ENCODE measurements around the gene RRP36. TPM values are rescaled to one million over a fixed set of nuclear protein-coding genes. Genes with fewer than 3 reads are reported as not detected.

Gene RRP36
- total and polyA plus RNA-seq, 9 of the 15 experiments (the other 6 are each of a cell fraction or from before 2014, with no cell fraction given), result 27.6 to 150 (median 114) TPM

DNA sequence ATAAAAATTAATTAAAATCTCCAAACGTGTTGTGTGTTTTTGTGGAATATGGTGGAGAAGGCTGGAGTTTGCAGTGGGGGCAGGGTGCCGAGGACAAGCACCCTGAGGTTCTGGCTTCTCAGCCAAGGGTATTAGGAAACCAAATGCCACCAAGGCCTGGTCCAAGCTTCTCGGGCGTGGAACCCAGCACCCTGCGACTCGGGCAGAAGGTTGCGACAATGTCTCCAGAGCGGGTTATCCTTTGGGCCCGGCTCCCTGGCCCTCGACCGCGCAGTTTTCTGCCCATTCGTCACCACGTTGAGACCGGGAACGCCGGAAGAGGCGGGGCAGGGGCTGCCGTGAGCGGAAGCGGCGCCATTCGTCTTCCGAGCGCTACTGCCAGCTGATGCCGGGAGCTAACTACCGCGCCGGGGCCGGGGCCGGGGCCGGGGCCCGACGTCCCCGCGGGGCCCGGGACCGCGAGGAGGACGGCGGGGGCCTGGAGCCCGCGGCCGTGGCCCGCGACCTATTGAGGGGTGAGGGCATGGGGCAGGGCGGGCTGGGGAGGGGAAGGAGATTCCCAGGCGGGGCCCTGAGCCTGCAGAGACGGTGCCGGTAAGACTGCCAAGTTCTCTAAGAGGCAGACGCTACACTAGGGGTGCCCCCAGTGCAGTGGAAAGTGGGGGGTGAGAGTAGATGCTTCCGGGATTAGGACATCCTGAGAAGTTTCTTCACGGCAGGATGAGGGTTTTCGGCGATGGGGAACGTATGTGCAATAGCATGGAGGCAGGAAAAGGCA is at the start of gene RRP36 (continued):
- TF ChIP-seq COPS2 (conservative IDR thresholded peaks at IDR 0.05), result no peak
- no peak for TF ChIP-seq BCOR (IDR thresholded peaks at IDR 0.05)
- TF ChIP-seq, protein P1, sequence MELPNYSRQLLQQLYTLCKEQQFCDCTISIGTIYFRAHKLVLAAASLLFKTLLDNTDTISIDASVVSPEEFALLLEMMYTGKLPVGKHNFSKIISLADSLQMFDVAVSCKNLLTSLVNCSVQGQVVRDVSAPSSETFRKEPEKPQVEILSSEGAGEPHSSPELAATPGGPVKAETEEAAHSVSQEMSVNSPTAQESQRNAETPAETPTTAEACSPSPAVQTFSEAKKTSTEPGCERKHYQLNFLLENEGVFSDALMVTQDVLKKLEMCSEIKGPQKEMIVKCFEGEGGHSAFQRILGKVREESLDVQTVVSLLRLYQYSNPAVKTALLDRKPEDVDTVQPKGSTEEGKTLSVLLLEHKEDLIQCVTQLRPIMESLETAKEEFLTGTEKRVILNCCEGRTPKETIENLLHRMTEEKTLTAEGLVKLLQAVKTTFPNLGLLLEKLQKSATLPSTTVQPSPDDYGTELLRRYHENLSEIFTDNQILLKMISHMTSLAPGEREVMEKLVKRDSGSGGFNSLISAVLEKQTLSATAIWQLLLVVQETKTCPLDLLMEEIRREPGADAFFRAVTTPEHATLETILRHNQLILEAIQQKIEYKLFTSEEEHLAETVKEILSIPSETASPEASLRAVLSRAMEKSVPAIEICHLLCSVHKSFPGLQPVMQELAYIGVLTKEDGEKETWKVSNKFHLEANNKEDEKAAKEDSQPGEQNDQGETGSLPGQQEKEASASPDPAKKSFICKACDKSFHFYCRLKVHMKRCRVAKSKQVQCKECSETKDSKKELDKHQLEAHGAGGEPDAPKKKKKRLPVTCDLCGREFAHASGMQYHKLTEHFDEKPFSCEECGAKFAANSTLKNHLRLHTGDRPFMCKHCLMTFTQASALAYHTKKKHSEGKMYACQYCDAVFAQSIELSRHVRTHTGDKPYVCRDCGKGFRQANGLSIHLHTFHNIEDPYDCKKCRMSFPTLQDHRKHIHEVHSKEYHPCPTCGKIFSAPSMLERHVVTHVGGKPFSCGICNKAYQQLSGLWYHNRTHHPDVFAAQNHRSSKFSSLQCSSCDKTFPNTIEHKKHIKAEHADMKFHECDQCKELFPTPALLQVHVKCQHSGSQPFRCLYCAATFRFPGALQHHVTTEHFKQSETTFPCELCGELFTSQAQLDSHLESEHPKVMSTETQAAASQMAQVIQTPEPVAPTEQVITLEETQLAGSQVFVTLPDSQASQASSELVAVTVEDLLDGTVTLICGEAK (IDR thresholded peaks at IDR 0.05), result peak; percentile 89
- TF ChIP-seq, protein P1 (CRISPR knock-in tag; IDR thresholded peaks at IDR 0.05), result no peak
- TF ChIP-seq RHOXF2B (CRISPR knock-in tag; conservative IDR thresholded peaks at IDR 0.05), result peak; percentile 84; the same call in 1 of the 2 replicates
- TF ChIP-seq ZNF695 (CRISPR knock-in tag; IDR thresholded peaks at IDR 0.05), result no peak
- TF ChIP-seq ZNF561 (CRISPR knock-in tag; conservative IDR thresholded peaks at IDR 0.05), result no peak
- peak; percentile 80 for TF ChIP-seq SUPT5H (IDR thresholded peaks at IDR 0.05)
- no peak for TF ChIP-seq ZNF766 (CRISPR knock-in tag; conservative IDR thresholded peaks at IDR 0.05)
- TF ChIP-seq, protein P2, sequence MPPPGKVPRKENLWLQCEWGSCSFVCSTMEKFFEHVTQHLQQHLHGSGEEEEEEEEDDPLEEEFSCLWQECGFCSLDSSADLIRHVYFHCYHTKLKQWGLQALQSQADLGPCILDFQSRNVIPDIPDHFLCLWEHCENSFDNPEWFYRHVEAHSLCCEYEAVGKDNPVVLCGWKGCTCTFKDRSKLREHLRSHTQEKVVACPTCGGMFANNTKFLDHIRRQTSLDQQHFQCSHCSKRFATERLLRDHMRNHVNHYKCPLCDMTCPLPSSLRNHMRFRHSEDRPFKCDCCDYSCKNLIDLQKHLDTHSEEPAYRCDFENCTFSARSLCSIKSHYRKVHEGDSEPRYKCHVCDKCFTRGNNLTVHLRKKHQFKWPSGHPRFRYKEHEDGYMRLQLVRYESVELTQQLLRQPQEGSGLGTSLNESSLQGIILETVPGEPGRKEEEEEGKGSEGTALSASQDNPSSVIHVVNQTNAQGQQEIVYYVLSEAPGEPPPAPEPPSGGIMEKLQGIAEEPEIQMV (tag; conservative IDR thresholded peaks at IDR 0.05; ENCODE audit: low read depth), result no peak
- no peak for TF ChIP-seq CSDE1 (IDR thresholded peaks at IDR 0.05)
- TF ChIP-seq CEBPG (CRISPR knock-in tag; IDR thresholded peaks at IDR 0.05), result no peak
- no peak for TF ChIP-seq CEBPG (tag; conservative IDR thresholded peaks at IDR 0.05 in 1 of 2, IDR thresholded peaks at IDR 0.05 in 1 of 2)
- no peak for TF ChIP-seq MCM7 (IDR thresholded peaks at IDR 0.05)
- TF ChIP-seq PRMT5 (CRISPR knock-in tag; IDR thresholded peaks at IDR 0.05), result no peak
- peak; percentile 64; the same call in 1 of the 2 replicates for TF ChIP-seq RB1 (IDR thresholded peaks at IDR 0.05; ENCODE audit: low read depth)
- TF ChIP-seq MYNN (IDR thresholded peaks at IDR 0.05), result peak; percentile 79
- no peak for TF ChIP-seq MYNN (CRISPR knock-in tag; IDR thresholded peaks at IDR 0.05)

Measured in K562 (cell line).